Endometrial microvascular endothelial cells (primary cell): ENCODE results near the gene TGM3. TPM values are rescaled to one million over a fixed set of nuclear protein-coding genes. Genes with fewer than 3 reads are reported as not detected.

Experiments used
- in situ Hi-C: cut with HindIII; loops from 2 replicates; pipeline ENCODE4 v1.10.0; 2017; ENCODE audit warnings: low sequenced_read_pairs, low pct_unique_long_range_greater_than_20kb; ENCODE audit errors: inconsistent ontology term
- total RNA-seq: library from RNA; depleted of rRNA; stranded (reverse); fragments of >200 nt; gene quantifications from one replicate; pipeline ENCODE4 v1.2.3, GENCODE V29; 2015; ENCODE audit errors: inconsistent ontology term

Gene TGM3
- total RNA-seq, 1 donor from 2014 or later = not detected

DNA sequence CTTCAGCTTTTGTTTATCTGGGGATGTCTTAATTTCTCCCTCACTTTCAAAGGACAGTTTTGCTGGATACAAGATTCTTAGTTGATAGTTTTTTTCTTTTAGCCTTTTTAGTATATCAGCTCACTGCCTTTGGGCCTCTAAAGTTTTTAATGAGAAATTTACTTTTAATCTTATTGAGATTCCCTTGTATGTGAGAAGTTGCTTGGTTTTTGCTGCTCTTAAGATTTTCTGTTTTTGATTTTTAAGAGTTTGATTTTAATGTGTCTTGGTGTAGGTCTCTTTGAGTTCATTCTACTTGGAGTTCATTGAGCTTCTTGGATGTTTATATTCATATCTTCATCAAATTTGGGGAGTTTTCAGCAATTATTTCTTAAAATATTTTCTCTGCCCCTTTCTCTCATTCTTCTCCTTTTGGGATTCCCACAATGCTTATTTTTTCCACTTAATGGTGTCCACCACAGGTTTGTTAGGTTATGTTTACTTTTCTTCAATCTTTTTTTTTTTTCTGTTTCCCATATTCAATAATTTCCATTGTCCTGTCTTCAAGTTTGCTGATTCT, 65.3 kb downstream of the TGM3 start:
- in situ Hi-C loops = no loop called here

DNA sequence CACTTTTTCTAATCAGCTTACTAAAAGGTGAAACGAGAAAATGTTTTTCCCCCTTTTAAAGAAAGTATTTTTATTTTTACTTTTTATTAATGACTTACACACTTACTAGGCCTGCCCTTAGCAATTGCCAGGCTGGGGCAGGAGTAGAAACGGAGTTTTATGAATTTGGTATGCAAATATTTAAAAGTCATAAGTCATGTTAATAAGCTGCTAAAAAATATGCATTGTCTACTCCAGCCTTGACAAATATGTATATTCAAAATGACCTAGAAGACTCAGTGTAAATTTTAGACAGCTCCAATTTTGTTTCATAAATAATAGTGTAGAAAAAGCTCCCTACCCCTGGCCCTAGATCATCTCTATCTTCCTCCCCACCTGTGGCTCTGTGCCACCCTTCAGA, 67.4 kb downstream of the TGM3 start:
- in situ Hi-C loops = no loop called here

DNA sequence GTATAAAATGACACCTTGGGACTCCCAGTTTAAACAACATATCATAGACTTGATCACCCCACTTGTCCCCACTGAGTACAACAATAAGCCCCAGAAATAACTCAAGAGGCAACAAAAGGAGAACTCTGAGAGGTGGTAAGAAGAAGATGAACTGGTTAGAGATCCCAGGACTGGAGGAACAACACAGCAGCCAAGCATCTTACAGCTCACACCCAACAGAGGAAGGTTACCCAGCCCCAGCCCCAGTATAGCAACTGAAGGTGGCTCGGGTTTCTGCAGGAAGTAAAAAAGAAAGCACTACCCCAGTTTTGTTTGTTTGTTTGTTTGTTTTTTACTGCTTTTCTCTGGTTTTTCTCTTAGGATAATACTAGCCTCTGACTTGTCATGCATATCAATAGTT, 67.8 kb downstream of the TGM3 start:
- in situ Hi-C loops = no loop called here

DNA sequence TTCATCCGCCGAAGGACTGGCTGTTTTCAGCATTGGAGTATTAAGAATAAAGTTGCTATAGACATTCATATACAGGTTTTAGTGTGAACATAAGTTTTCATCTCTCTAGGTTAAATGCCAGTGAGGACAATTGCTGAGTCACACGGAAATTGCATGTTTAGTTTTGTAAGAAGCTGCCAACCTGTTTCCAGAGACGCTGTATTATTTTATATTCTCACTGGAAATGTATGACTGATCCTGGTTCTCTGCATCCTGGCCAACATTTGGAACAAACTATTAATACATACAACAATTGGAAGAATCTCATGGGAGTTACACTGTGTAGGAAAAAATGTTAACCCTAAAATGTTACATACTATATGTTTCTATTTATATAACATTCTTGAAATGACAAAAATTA, 68.2 kb downstream of the TGM3 start:
- in situ Hi-C loops = no loop called here

DNA sequence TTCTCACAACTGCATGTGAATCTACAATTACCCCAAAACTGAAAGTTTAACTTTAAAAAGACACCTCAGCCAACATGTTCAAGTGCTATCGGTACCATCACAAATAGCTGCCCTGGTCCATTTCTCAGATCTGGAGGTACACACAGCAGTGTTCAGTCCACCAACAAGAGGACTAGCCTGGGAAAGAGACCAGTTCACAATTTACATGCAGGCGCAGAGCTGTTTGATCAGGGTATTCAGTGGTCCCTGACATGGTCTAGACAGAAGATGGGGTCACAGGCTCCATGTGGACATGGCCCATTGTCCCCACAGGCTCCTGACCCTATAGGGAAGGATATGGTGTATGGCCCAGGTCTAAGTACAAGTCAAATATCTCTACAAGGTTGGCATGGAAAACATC, 69.3 kb downstream of the TGM3 start:
- in situ Hi-C loops = no loop called here

DNA sequence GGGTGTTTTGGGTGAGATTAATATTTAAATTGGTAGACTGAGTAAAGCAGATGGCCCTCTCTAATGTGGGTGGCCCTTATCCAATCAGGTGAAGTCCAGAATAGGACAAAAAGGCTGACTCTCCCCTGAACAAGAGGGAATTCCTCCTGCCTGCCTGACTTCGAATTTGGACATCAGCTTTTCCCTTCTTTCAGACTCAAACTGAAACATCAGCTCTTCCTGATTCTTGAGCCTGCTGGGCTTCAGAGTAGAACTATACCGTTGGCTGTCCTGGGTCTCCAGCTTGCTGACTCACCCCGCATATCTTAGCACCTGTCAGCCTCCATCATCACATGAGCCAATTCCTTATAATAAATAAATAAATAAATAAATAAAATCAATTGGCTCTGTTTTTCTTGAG, 69.9 kb downstream of the TGM3 start:
- in situ Hi-C loops = no loop called here

DNA sequence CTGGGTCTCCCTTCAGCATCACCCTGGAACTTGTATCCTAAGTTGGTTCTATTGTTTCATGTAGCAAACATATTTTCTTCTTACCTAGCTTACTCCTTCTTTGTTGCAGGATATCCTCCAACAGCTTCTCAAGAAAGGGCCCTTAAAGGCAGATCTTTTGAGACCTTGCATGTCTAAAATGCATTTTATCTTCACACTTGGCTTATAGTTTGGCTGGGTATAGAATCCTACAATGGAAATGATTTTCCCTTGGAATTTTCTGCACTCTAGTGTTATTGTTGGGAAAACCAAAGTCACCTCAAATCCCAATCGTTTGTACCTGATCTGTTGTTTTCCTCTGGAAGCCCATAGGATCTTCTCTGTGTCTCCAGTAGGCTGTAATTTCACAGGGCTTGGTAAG, 72.8 kb downstream of the TGM3 start:
- in situ Hi-C loops = no loop called here

DNA sequence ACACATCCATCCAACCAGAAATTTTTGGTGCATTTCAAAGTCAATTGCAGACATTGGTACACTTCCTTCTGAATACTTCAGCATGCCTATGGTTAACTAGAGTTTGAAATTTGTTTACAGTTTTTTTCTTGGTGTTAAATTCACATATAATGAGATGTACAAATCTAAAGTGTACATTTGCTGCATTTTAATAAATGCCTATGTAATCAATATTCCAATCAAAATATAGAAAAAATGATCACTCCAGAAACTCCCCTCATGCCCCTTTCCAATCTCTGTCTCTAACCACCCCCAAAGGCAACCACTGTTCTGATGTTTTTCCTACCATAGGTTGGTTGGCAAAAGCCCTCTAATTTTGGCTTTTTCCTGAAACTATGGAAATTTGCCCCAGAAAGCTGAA, 77.3 kb downstream of the TGM3 start:
- in situ Hi-C loops = no loop called here

DNA sequence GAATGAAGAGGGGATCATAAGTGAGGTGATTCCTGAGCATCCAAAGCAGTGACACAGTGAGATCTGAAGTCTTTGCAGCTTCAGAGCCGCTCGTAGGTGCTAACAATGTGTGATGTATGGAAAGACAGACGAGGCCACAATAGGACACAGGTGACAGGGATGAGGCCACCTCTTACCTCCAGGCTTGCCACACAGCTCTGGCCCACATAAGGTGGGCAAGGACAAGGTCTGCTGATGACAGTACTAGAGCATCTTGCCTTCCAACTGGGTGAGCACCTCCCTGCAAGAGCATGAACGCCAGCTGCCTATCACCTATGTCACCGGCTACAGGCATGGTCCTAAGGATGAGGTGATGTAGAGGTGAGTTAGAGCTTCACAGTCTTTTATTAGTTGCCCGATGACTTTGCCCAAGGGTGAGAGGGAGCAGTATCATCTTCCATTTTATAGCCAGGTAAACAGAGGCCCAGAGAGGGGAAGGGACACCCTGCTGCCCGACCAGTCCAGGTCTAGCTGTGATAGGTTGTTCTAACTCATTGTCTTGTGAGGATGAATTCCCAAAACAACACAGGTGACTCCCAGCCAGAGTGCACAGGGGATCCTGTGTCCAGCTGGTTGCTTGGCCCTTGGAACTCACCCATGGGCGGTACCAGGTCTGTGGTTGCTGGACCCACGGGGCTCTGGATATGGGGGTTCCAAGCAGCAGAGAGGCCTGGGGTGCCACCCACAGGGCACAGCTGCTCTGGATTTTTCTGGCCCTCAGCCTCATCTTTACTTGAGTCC, 78.7 kb downstream of the TGM3 start:
- in situ Hi-C loops = no loop called here

DNA sequence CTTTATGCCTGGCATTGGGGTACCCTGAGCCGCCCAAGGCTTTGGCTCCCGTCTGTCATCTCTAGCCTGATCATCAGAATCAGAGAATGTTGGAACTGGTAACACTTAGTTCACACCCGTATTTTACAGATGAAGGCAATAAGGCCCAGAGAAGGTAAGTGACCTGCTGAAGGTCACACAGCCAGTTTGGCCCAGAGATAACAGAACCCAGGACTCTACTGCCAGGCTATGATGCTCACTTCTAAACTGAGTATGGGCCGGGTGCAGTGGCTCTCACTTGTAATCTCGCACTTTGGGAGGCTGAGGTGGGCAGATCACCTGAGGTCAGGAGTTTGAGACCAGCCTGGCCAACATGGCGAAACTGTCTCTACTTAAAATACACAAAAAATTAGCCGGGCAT, 83.1 kb downstream of the TGM3 start:
- in situ Hi-C loops = no loop called here

DNA sequence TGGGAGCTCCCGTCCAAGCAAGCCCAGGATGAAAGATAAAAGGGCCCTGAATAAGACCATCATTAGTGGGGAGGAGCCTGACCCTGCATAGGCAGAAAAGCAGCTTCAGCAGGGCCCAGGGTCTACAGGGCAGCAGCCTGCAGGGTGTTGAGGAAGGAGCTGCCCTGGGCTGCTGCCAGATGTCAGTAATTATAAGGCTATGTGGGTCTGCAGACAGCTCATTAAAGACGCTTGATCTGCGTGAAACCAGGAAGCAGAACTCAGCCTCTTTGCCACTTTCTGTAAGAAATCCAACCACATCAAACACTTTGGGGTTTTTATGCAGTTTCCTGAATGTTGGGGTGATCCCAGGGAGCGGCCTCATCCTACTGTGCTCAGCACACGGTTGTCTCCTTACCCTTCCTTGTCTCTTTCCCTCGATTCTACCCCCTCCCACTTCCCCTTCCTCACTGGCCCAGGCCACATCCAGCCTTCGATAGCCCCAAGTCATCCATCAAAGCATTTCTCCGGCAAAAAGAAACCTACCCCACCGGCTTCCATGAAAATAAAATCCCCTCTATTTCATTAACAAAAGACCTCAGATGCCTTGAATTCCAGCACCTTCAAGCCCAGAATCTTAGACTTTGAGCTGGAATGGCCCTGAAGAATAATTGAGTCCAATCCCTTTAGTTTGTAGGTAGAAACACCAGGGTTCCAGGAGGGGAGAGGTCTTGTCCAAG, 83.9 kb downstream of the TGM3 start:
- in situ Hi-C loops = no loop called here

DNA sequence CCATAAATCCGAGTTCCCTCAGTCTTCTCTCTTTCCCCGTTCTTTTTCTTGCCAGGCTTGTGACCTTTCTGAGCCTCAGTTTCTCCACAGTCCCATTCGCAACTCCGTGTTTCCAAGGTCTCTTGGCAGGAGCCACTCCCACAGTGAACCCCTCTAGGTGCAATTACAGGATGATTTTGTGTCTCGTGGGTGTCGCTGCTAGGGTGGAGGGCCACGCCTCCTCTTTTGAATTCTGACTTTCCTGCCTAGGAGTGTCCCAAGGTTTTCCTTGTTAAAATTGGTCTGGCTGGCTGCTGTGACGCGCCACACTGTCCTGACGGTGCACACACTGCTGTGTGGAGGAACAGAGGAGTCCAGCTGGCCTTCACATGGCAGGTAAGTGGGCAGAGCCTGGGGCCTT, 84.8 kb downstream of the TGM3 start, which contains the start of gene TGM6:
TSS of gene TGM6 (plus strand) at position 301 of the 400 bp plus-strand sequence. CDS start at position 369, 68 bp downstream.
- in situ Hi-C loops = no loop called here

DNA sequence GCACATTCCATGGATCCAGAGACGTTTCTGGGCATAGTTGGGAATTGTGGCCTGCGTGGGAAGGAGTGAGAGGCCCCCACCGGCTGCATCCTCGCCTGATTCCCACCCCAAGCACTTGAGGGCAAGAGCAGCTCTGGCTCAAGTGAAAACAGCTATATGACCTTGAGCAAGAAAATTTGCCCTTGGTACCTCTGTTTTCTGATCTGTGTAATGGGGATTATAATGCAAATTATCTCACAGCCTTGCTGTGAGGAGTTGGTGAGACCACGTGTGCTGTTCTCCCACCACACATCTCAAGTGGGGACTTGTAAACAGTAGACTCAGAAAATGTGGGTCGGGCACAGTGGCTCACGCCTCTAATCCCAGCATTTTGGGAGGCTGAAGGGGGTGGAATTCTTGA, 85.5 kb downstream of the TGM3 start:
- in situ Hi-C loops = no loop called here

DNA sequence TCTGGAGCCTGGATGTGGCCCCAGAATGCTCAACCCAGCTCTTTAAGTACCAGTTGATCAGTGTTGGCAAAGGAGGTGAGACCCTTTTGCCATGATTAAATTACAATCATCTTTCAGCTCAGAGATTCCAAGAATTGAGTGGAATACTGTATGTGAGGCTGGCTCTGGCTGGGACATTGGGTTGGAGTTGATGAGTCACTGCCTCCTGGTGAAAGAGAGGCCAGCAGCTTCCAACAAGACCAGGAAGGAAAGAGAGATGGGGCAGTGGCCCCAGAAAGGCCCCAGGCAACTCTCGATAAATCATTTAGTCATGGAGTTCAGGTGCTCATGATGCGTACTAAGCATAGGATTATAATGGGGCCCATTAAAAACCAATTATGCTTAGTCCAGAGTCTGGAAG, 87.0 kb downstream of the TGM3 start:
- in situ Hi-C loops = no loop called here

DNA sequence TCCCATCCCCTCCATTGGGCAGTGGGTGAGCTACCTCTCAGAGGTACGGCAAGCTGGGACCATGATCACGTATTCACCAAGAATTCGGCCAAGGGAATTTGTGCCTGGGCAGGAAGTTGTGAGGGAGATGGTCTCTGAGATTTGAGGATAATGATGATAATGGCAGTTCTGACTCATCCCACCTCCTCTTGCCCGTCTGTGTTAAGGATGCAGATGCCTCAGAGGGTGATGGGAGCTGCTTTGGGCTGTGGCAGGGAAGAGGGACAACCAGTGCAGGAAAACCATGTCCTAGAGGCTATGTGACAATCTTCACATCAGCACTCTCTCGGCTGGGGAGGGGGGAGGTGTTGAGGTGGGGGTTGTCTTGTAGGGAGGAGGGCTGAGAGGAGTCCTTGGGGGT, 89.2 kb downstream of the TGM3 start:
- in situ Hi-C loops = no loop called here

DNA sequence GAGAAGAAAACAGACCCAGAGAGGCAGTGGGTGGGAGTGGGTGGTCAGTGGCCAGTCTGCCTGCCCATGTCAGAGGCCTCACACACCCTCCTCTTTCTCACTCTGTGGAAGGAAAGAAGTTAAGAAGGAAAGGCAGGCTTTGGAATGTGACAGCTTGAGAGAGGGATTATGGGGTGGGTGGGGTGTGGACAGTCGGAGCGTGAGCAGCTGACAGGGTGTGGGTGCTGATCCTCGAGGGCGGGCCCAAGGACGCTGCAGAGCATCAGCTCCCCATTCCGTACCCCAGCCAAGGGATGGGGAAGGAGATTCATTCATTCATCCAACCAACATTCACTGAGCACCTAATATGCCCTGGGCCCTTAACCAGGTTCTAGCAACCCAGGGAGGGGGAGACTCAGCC, 89.7 kb downstream of the TGM3 start:
- in situ Hi-C loops = no loop called here

DNA sequence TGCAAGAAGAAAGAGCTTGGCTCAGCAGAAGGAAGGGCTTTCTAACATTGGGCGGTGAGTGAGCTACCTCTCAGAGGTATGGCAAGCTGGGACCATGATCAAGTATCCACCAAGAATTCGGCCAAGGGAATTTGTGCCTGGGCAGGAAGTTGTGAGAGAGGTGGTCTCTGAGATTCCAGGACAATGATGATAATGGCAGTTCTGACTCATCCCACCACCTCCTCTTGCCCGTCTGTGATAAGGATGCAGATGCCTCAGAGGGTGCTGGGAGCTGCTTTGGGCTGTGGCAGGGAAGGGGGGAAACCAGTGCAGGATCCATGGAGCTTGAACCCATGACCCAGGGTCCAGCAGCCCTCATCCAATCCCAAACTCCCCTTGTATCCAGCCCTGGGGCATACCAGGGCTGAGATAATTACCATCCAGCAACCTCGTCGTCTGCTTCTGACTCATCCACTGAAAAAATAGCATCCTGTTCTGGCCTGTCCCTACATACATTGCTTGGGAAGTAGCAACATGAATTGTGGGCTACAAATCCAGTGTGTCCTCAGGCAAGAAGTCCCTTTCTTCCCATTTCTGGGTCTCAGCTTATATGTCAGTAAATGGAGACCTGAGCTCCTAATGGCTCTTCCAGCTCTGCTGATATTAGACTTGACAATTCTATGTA, 90.8 kb downstream of the TGM3 start:
- in situ Hi-C loops = no loop called here

DNA sequence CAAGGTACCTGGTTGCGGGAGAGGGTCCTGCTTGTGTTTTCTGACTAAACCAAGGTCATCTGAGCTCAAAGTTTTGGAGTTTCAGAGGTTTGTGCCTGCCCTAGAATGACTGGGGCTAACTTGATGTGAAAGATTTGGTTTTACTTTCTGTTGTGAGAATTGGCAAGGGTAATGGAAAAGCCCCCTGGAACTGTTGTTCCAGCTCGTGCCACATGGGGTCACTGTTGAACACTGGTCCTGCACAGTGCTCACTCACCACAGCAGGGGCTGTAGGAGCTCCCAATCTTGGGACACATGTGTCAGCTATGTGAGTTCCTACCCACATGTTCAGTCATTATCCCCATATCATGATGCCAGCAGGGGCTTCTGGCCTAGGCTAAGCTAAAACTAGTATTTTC, 91.4 kb downstream of the TGM3 start:
- in situ Hi-C loops = no loop called here

DNA sequence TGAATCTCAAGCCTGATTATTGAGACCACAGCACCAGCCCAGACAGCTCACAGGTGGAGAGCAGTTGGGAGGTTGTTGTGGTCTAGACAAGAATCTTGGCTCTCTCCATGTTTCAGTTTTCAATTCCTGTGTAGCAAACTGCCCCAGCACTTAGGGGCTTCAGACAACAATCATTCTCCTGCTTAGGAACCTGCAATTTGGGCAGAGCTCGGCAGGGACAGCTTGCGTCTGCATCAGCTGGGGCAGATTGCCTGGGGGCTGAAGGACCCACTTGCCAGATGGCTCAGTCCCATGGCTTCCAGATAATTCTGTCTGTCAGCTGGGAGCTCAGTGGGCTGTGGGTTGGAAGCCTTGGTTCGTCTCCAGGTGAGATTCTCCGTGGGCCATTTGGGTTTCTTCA, 91.8 kb downstream of the TGM3 start:
- in situ Hi-C loops = no loop called here
